Measurements from ENCODE around the gene FAM107B. TPM values are rescaled to one million over a fixed set of nuclear protein-coding genes. Genes with fewer than 3 reads are reported as not detected.

Gene FAM107B
- total RNA-seq, 1 experiment from 2014 or later, result 24.5 TPM

DNA sequence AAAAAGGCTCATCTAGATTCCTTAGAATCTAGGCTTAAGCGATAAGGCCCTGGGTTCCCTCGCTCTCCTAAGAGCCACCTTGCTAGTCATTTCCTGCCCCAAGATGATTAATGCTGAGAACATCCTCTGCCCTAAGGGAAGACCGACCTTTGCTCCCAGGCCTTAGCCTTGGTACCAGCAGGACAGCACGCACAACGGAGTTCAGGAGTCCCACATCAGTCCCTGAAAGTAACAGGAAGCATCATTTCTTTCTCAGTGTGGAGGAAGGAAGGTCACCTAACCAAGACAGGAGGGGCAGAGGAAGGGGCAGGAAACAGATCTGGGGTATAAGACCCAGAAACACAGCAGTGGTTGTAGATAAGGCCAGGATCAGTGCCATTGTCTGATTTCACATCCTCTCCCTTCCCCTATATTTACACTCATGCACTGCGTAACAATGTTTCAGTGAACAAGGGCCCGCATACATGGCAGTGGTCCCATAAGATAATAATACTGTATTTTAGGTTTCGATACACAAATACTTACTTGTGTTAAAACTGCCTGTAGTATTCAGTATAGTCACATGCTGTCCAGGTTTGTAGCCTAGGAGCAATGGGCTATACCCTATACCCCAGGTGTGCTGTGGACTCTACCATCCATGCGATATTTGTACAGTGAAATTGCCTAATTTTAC, 8.1 kb upstream of the FAM107B start:
- Histone ChIP-seq H3K79me1 (ENCODE audit: insufficient read depth, low read depth, low read length, poor library complexity, severe bottlenecking) (no peaks in the 10 kb centered on the region), H3K9ac (ENCODE audit: extremely low read depth, insufficient read length, low read length) (no peak overlapping the region), H3K27ac (ENCODE audit: insufficient read length, low read depth, low read length) (no peak overlapping the region), H2AFZ (ENCODE audit: low read length) (no peak overlapping the region), H2BK15ac (ENCODE audit: low read depth, low read length) (no peak overlapping the region), H3K79me2 (ENCODE audit: insufficient read depth, low read length) (no peaks in the 10 kb centered on the region), H3K23me2 (ENCODE audit: insufficient read length, low read depth, low read length, poor library complexity, severe bottlenecking) (no peaks in the 10 kb centered on the region), H3K56ac (ENCODE audit: insufficient read length, low read depth, low read length) (no peak overlapping the region), H2BK20ac (ENCODE audit: low read depth, low read length, poor library complexity, severe bottlenecking) (no peak overlapping the region), H4K5ac (ENCODE audit: insufficient read length, low read depth, low read length) (no peak overlapping the region), H3K23ac (ENCODE audit: insufficient read length, low read depth, low read length) (no peak overlapping the region), H2BK5ac (ENCODE audit: insufficient read length, low read length) (no peak overlapping the region), H4K8ac (replicated peaks; ENCODE audit: insufficient read length, low read depth, low read length) (no peak overlapping the region), H2AK5ac (ENCODE audit: insufficient read length, low read length) (no peak overlapping the region), H3K27me3 (ENCODE audit: insufficient read depth, low read length) (no peaks in the 10 kb centered on the region), H3K14ac (ENCODE audit: insufficient read depth, low read length) (no peak overlapping the region), H2BK120ac (ENCODE audit: low read depth, low read length, poor library complexity, severe bottlenecking) (no peak overlapping the region), H3K4me2 (ENCODE audit: insufficient read depth, insufficient read length, low read length) (no peak overlapping the region), H3K18ac (ENCODE audit: insufficient read length, low read depth, low read length) (no peak overlapping the region), H3K4ac (ENCODE audit: low read depth, low read length) (no peak overlapping the region), H3T11ph (ENCODE audit: low read length) (no peak overlapping the region), H3K4me1 (ENCODE audit: insufficient read depth, low read length) (no peaks in the 10 kb centered on the region; the same call in 1 of the 2 replicates), H4K20me1 (ENCODE audit: control insufficient read depth, insufficient read depth, insufficient read length) (no peaks in the 10 kb centered on the region), H2BK12ac (ENCODE audit: insufficient read length, low read depth, low read length) (no peak overlapping the region), H4K91ac (ENCODE audit: insufficient read length, low read depth, low read length) (no peak overlapping the region), H3K9me3 (ENCODE audit: control insufficient read depth, low read depth, low read length) (no peaks in the 10 kb centered on the region)
- TF ChIP-seq, protein P1, sequence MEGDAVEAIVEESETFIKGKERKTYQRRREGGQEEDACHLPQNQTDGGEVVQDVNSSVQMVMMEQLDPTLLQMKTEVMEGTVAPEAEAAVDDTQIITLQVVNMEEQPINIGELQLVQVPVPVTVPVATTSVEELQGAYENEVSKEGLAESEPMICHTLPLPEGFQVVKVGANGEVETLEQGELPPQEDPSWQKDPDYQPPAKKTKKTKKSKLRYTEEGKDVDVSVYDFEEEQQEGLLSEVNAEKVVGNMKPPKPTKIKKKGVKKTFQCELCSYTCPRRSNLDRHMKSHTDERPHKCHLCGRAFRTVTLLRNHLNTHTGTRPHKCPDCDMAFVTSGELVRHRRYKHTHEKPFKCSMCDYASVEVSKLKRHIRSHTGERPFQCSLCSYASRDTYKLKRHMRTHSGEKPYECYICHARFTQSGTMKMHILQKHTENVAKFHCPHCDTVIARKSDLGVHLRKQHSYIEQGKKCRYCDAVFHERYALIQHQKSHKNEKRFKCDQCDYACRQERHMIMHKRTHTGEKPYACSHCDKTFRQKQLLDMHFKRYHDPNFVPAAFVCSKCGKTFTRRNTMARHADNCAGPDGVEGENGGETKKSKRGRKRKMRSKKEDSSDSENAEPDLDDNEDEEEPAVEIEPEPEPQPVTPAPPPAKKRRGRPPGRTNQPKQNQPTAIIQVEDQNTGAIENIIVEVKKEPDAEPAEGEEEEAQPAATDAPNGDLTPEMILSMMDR (conservative IDR thresholded peaks at IDR 0.05), result no peak
- Mint-ChIP-seq H3K27me3 (ENCODE audit: low read depth) (no peaks in the 10 kb centered on the region), H3K27ac (no peak overlapping the region), H3K9me3 (peaks cover 0 to 5% of the 10 kb centered on the region in 2 experiments; a peak in 3 of 5 replicates), H3K4me1 (peaks cover 3 to 4% of the 10 kb centered on the region in 2 experiments; a peak in 3 of 4 replicates), H3K36me3 (ENCODE audit: insufficient read depth in 1 of 3, low read depth in 3 of 3) (no peaks in the 10 kb centered on the region; a peak in 1 of 7 replicates), H3K4me3 (no peak overlapping the region)
- DNase-seq, result no peak
- WGBS (ENCODE audit: extremely low coverage, insufficient read length, low lambda C conversion rate), result no CpG with 5 or more reads among the region's 9 CpGs

Data from H9 (cell line).